ENCODE data around the gene ZBTB20.

- TF ChIP-seq CTCF (IDR thresholded peaks at IDR 0.05) (no peak), EP300 (IDR thresholded peaks at IDR 0.05) (no peak), POLR2AphosphoS5 (IDR thresholded peaks at IDR 0.05) (no peak)
Measured at GRCh38 chr3:114480442-114480841, 666.6 kb downstream of the ZBTB20 start.
